Stimulated activated CD8-positive, alpha-beta memory T cell treated with anti-CD3 and anti-CD28 coated beads, Interleukin-2, amount 100 ng/mL, for 1 hour (primary cell): ENCODE data around the gene GOPC.
"Not testable (repeated sequence)": the region's sequence is repeated elsewhere in the genome, so short reads cannot be mapped to it uniquely, and the experiment has no call there.

Source experiments
- DNase-seq, 2 donors: peaks; one replicate each; pipeline ENCODE4 v3.0.0-alpha.2; 2020; ENCODE audit warnings: low read depth in 2 of 2

GOPC gene

DNA sequence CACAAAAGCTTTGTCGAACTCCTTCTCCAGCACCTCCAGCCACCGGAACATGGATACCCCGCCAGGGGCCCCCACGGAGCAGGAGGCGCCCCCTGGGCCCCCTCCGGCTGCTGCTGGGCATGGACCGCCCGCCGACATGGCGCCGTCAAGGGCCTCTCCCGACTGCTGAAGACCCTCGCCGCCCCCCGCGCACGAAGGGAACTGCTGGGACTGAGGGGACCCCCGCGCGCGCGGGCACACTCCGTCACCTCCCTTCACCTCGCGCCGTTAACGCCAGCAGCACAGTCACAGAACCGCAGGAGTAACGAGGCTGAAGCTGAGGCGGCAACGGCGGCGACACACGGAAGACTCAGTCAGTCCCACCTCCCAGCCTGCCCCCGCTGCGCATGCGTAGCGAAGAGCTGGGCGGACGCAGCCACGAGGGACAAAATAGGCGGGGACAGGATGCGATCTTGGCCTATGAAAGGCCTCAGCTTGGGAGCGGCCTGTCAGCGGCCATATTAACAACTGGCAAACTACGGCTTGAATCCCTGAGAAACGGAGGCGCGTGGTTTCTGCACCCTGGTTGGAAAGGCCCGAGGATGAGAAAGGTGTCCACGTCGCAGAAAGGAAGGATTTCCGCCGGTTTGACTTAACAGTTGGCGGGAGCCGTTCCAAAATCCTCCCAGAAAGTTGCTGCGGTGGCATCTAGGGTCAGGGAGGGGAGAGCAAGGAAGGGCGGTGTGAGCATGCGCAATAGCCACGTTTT is at the start of gene GOPC:
GOPC (minus strand) TSS at position 361 of the 748 bp plus-strand sequence; CDS start at position 138, 223 bp downstream.
- peak; percentile 83 to 88 for DNase-seq

DNA sequence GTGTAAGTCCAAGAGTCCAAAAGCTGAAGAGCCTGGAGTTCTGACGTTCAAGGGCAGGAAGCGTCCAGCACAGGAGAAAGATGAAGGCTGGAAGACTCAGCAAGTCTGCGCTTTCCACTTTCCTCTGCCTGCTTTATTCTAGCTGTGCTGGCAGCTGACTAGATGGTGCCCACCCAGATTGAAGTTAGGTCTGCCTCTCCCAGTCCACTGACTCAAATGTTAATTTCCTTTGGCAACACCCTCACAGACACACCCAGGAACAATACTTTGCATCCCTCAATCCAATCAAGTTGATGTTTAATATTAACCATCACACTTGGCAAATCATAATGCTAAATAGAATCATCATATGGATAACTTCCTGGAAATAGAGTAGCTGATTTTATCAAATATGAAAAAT is 49.7 kb upstream of the GOPC start:
- DNase-seq, result not testable (repeated sequence)

DNA sequence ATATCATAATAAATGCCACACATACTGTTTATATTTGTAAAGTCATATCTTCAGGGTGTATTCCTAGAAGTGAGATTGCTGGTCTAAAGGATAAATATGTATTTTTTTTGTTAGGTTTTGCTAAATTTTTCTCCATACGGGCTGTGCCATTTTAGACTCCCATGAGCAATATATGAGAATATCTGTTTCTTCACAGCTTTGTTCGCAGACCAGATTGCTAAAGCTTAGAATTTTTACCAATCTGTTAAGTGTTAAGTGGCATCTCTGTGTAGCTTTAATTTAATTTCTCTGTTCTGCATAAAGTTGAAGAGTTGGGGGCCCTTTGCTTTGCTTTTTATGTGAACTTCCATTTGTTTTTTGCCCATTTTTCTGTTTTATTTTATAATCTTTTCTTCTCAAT is 40.7 kb upstream of the GOPC start:
- DNase-seq, result no peak

DNA sequence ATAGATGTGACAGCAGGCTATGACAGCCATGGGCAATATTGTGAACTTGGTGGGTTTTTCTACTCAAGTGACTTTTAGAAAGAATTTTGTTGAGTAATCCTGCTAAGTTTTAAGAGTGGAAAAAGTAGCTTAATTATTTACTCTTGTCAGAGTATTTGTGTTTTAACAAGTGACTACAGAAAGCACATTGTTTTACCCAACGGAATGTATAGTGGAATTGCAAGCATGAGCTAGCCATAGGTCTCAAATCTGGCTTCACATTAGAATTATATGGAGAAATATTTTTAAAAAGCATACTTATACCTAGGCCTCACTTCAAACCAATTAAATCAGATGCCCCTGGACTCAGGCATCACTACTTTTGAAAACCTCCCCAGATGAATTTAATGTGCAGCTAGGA is 35.5 kb upstream of the GOPC start:
- no peak for DNase-seq

DNA sequence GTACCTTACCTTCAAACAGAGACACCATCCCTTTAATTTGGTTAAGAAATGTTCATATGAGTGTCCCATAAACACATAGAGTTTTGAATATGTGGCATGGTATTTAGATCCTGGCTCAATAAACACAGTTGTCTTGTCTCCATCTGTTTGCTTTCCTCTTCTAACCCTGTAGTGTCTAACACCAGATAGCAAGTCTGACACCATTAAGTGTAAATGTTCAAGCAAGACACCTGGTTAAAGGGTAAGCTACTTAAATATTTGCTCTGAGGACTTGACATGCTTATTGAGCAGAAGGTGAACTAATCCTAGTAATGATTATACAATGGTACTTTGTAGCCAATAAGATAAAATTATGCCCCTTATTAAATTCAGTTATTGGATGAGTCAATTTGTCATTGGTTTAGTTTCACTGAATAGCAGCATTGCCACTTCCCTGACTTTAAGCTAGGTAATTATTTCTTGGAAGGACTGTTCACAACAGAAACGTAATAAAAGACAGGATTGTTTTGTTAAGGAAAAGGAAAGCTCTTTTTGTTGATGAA is 26.9 kb upstream of the GOPC start:
- no peak for DNase-seq

DNA sequence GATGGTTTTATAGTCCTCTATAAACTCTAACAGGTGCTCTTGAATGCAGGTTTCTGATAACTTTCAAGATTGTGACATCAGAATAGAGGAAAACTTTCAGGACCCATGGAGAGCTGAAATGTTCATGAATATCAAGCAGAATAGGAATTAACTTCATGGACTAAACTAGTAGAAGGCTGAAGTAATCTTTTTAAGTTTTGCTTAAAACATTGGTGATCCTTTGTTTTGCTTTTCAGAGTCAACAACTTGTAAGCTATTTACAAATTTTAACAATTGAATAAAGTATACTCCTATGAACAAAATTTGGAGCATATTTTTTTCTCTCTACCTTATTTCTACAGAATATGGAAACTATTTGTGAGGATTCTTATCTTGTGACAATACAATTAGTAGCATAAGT is 25.2 kb upstream of the GOPC start:
- no peak for DNase-seq

DNA sequence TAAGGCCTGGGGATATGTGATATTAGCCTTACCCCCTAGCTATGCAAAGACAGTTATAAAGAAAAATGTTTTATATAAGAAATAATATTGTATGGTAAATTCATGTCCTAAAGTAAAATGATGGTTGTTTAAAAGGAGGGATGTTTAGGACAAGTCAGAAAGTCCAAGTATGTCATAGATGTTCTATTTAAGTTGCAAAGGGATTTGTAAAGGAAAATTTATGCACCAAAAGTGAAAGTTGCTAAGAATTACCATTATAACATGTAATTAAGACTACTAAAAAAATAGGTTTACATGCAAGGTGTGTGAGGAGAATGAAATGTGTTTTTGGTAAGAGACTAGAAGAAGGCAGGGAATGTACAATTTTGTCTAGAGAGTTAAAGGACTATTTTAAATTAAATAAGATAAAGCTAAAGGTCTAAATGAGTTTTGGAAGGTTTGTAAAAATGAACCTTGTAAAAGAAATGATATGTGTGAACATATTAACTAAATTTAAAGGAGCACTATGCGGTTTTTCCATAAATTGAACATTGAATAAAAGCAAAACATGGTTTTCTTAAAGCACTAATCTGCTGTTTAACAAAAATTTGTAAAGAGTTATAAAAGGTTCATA is 22.7 kb upstream of the GOPC start:
- no peak for DNase-seq

DNA sequence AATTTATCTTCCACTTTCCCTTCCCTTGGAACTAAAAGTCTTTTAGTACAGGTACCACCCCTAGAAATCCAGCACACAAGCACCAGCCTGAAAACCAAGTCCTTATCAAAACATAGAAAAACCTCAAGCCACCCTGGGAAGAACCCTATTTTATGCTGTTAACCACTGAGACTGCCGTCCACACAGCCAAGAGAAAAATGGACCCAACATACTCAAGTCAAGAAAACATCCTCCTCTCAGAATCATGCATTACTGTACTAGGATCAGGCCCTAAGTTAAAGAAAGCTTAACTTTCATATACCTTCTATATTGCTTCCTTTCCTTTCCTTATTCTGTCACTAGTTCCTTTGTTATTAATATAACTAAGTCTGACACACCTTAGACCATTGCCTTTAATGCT is 16.9 kb upstream of the GOPC start:
- no peak for DNase-seq

DNA sequence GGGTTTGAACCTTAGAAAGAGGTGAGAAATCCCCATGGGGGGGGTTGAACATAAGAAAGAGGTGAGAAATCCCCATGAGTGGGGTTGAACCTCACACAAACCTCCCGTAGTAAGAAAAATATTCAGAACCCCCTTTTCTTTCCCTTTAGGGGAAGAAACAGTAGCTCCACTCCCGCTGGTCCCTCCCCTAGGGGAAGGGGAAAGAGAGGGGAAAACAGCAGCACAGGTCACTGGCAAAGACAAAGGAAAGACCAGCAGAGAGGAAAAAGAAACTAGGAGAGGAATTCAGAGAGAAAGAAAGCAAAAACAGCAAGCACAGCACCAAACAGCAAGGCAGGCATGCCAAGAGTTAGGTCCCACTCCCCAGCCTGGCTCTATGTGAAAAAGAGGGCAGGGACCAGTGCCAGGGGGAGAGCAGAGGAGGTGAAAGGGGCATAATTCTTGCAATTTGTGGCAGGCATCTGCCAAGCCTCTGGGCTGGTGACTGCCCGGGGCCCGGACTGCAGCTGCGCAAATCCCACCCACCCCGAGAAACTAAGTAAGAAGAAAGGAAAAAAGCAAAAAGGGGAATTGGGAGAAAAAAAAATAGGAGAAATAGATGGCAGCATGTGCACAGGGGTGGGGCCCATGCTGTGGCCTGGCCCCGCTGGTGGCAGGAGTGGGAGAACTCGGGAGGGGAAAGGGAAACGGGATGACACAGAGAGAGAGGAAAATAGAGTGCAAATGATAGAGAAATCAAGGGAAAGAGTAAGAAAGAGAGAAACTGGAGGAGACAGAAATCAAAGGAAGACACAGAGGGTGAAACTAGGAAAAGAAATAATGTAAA is 15.1 kb upstream of the GOPC start:
- no peak for DNase-seq

DNA sequence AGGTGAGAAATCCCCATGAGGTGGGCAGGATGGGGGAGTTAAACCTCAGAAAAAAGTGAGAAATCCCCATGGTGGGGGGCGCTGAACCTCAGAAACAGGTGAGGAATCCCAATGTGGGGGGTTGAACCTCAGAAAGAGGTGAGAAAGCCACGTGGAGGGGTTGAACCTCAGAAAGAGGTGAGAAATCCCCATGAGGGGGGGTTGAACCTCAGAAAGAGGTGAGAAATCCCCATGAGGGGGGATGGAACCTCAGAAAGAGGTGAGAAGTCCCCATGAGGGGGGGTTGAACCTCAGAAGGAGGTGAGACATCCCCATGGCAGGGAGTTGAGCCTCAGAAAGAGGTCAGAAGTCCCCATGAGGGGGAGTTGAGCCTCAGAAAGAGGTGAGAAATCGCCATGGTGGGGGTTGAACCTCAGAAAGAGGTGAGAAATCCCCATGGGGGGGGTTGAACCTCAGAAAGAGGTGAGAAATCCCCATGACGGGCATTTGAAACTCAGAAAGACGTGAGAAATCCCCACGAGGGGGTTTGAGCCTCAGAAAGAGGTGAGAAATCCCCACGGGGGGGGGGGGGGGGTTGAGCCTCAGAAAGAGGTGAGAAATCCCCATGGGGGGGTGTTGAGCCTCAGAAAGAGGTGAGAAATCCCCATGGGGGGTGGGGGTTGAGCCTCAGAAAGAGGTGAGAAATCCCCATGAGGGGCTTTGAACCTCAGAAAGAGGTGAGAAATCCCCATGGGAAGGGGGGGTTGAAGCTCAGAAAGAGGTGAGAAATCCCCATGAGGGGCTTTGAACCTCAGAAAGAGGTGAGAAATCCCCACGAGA is 14.3 kb upstream of the GOPC start:
- peak in 1 of 2 donors; percentile 24 for DNase-seq

DNA sequence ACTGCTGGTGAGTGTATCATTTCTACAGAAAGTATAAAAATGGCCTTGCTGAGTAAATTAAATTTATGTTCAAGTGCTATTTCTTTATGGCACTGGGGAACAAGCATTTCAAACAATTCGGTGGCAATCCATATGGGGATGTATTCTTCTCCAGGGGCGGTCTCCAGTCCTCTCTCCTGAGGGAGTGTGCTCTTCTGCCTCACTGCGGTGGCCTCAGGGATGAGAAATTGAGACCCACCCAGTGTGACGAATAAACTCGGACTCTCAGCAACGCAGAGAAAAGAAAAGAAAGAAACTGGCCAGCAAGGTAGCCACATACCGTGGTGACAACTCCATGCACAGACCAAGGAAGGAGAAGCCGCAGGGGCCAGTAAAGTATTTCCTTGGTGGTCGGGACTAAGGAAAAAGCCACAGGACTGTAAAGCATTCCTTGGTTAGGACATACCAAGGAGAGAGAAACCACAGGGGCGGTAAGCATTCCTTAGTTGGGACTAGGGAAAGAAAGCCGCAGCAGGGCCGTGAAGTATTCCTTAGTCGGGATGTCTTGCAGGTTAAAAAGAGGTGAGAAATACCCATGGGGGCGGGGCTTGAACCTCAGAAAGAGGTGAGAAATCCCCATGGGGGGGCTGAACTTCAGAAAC is 13.6 kb upstream of the GOPC start:
- no peak for DNase-seq

DNA sequence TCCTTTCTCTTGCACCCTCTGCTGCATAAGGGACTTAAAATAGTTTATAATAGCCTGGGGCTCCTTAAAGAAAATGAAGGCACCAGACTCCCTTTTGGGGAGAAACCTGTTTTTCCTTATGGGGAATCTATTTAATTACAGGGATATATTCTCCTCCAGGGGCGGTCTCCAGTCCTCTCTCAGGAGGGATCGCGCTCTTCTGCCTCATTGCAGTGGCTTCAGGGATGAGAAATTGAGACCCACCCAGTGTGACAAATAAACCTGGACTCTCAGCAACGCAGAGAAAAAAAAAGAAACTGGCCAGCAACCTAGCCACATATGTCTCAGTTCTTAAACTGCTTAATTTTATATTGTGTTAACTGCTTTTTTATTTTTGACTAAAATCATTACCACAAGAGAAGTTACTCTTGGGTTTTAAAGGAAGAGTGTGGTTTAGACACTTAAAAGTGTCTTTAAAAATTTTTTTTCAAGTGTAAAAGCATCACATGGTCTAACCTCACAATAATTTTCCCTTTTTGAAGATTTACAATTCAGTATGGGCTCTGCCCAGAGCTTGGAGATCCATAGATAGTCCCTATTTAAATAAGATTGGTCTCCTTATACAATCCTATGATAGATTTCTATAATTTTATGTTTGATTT is 11.7 kb upstream of the GOPC start:
- no peak for DNase-seq

DNA sequence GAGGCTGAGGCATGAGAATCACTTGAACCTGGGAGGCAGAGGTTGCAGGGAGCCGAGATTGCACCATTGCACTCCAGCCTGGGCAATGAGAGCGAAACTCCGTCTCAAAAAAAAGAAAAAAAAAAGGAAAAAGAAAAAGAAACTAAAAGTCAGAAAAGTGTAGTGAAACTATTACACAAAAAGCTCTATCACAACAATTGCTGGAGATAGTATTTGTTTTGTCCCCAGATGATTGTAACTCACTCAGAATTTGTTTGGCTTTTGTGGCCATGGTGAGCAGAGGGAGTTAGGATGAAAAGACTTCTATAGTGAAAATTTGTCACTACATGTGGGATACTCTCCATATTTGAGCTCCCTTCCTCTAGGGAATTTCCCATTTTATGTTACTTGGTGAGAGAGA is 5.2 kb upstream of the GOPC start:
- no peak for DNase-seq

DNA sequence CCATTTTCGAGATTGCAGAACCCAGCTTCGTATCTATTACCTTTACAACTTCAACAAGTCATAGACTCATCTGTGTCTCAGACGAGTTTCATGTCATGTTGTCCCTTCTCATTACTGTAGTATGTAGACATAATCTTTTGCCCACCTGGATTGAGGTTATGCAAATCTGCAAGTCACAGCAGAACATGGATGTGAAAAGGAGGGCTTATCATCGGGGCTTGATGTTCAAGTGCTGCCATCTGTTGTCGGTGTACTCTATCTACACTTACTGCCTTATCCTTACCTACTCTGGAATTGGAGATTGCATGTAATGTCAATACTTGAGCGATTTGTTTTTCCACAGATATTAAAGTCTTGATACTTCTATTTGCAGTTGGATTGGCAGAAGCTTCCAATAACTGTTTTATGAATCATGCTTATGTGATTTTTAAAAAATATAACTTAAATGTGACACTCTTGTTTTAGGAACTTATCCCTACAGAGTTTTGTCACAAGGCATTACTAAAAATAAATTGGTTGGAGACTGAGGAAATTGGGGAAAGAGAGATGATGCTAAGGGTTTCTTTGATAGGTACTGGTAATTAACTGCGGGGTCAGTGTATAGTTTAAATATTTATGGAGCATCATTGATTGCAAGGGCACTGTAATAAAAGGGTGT is 3.0 kb upstream of the GOPC start:
- DNase-seq, result no peak

DNA sequence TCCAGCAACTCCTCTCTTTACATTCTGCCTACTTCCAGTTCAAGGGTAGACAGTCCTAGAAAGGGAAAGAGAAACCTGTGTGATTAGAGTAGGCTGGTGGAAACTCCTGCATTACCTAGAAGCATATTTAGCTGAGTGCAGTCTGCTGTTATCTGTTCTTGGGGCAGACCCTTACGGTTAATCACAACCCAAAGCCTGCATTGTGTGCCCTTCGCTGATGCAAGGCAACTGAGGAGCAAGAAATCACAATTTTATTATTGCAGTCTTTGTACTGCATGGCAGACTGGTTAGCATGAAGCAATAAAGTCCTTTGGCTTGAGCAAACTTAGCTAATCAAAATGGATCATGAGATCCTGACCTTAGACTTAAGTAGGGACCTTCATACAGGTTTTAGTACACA is 1.5 kb upstream of the GOPC start:
- no peak for DNase-seq

DNA sequence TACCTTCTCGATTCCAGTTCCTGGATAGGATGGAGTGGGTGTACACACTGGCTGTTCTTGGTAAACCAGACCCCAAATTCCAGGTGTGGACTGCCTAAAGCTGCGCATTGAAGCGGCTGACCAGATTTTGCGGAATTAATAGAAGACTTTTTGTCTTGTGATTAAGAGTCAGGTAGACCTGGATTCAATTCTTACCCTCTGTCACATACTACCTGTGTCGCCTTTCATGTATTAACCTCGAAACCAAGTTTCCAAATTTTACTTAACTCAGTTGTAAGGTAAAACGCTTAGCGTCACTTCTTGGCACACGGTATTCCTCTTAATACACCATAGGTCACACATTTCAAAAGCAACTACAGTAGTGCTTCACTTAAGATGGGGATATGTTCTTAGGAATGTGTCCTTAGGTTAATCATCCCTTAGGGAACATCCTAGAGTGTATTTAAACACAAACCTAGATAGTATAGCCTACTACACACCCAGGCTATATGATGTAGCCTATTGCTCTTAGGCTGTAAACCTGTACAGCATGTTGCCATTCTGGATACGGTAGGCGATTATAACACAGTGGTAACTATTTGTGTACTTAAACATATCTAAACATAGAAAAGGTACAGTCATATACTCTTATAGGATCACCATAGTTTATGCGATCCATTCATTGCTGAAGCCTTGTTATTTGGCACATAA is 733 bp upstream of the GOPC start:
- no peak for DNase-seq

DNA sequence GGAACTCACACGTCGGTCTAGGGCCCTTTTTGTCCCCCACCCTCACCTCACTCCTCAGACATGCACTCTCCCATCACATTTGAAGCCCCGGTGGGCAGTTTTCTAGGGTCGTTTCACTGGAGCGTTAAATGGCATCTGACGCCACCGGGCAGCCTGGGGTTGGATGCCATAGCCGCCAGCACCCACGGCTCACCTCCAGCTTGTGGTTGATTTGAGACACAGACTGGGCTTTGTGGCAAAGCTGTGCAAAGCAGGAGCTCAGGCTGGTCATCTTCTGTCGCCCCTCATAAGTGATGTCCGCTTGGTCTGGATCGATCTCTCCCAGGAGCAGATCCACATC is 530 bp downstream of the GOPC start:
- no peak for DNase-seq

DNA sequence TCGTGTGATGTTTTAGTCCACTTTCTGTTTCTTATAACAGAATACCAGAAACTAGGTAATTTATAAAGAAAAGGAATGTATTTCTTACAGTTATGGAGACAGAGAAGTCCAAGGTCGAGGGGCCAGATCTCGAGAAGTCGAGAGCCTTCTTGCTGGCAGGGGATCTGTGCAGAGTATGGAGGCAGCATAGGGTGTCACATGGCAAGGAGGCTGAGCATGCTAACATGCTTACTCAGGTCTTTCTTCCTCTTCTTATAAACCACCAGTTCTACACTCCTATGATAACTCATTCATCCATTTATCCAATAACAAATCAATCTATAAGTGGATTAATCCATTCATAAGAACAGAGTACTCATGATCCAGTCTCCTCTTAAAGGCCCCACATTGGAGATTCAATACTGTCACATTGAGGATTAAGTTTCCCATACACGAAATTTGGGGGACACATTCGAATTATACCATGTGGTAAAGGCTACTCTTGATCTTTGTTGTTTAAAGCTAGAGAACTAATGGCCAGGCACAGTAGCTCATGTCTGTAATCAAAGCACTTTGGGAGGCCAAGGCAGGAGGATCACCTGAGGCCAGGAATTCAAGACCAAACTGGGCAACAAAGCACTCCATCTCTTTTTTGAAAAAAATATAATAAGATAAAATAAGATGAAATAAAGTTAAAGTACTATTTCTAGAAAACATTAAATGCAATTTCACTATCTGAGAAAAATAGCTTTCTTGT is 2.1 kb downstream of the GOPC start:
- no peak for DNase-seq

DNA sequence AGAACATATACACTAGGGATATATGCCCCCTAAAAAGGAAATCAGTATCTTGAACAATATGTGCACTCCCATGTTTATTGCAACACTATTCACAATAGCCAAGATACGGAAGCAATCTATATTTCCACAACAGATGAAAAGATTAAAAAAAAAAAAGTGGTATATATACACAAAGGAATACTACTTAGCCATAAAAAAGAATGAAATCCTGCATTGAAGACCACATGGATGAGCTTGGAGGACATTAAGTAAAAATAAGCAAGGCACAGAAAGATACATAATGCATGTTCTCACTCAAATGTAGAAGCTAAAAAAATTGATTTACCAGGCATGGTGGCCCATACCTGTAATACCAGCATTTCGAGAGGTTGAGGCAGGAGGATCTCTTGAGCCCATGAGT is 4.6 kb downstream of the GOPC start:
- no peak for DNase-seq
